SK-N-SH treated with all-trans-retinoic acid at 6 μM for 48 hours (cell line): ENCODE measurements around the gene CNOT8.

Experiments
- ATAC-seq: fragments of 200-7000 bp; cut with Tn5 transposase; 3 replicates; pipeline ENCODE4 v1.9.1; 2020; ENCODE audit warnings: mild to moderate bottlenecking, moderate library complexity
- ARNTL ChIP-seq: fragments of 450-650 bp; formaldehyde crosslinking; IDR thresholded peaks from 2 replicates; pipeline ENCODE4 v1.5.0; 2020; ENCODE audit warnings: low read depth, mild to moderate bottlenecking, moderate library complexity, borderline replicate concordance
- BACH2 ChIP-seq: fragments of 250-450 bp; sonication (Bioruptor Pico); IDR thresholded peaks from 2 replicates; pipeline ENCODE4 v1.9.0; 2021; ENCODE audit warnings: mild to moderate bottlenecking, borderline replicate concordance
- CSDC2 ChIP-seq: fragments of 250-450 bp; sonication (Bioruptor Pico); IDR thresholded peaks from 2 replicates; pipeline ENCODE4 v1.5.0; 2020; ENCODE audit warnings: mild to moderate bottlenecking, moderate library complexity
- ESRRG ChIP-seq: fragments of 250-450 bp; sonication (Bioruptor Pico); IDR thresholded peaks from 2 replicates; pipeline ENCODE4 v1.6.1; 2021; ENCODE audit warnings: mild to moderate bottlenecking
- GLIS3 ChIP-seq: fragments of 250-450 bp; sonication (Bioruptor Pico); IDR thresholded peaks from 2 replicates; pipeline ENCODE4 v1.5.0; 2020; ENCODE audit warnings: mild to moderate bottlenecking, moderate library complexity
- ISL1 ChIP-seq: fragments of 250-450 bp; sonication (Bioruptor Pico); IDR thresholded peaks from 2 replicates; pipeline ENCODE4 v2.1.2; 2022; ENCODE audit warnings: mild to moderate bottlenecking, moderate library complexity
- OSR1 ChIP-seq: fragments of 250-450 bp; sonication (Bioruptor Pico); IDR thresholded peaks from 2 replicates; pipeline ENCODE4 v1.8.0; 2022; ENCODE audit warnings: moderate library complexity, mild to moderate bottlenecking, inconsistent platforms
- PPARA ChIP-seq: fragments of 250-450 bp; sonication (Bioruptor Pico); IDR thresholded peaks from 2 replicates; pipeline ENCODE4 v1.5.0; 2020; ENCODE audit warnings: mild to moderate bottlenecking, borderline replicate concordance
- TCF4 ChIP-seq: fragments of 250-450 bp; sonication (Bioruptor Pico); IDR thresholded peaks from 2 replicates; pipeline ENCODE4 v1.8.0; 2021; ENCODE audit warnings: mild to moderate bottlenecking, moderate library complexity, borderline replicate concordance
- TOX ChIP-seq: fragments of 250-450 bp; sonication (Bioruptor Pico); IDR thresholded peaks from 2 replicates; pipeline ENCODE4 v1.8.0; 2021; ENCODE audit warnings: mild to moderate bottlenecking, moderate library complexity, borderline replicate concordance
- ZC3H10 ChIP-seq: fragments of 250-450 bp; sonication (Bioruptor Pico); IDR thresholded peaks from 2 replicates; pipeline ENCODE4 v1.5.1; 2021; ENCODE audit warnings: mild to moderate bottlenecking, moderate library complexity
- ZFP3 ChIP-seq: fragments of 250-450 bp; sonication (Bioruptor Pico); IDR thresholded peaks from 2 replicates; pipeline ENCODE4 v1.5.0; 2020; ENCODE audit warnings: mild to moderate bottlenecking, moderate library complexity
- ZFP30 ChIP-seq: fragments of 450-650 bp; formaldehyde crosslinking; IDR thresholded peaks from 2 replicates; pipeline ENCODE4 v1.5.0; 2022; ENCODE audit warnings: mild to moderate bottlenecking, moderate library complexity
- ZNF565 ChIP-seq: fragments of 450-650 bp; formaldehyde crosslinking; conservative IDR thresholded peaks from 2 replicates; pipeline ENCODE4 v1.5.0; 2020; ENCODE audit warnings: low read depth, mild to moderate bottlenecking, moderate library complexity
- ZNF70 ChIP-seq: fragments of 450-650 bp; formaldehyde crosslinking; IDR thresholded peaks from 2 replicates; pipeline ENCODE4 v1.5.0; 2020; ENCODE audit warnings: mild to moderate bottlenecking, moderate library complexity
- ZNF8 ChIP-seq: fragments of 450-650 bp; formaldehyde crosslinking; IDR thresholded peaks from 2 replicates; pipeline ENCODE4 v1.5.0; 2020; ENCODE audit warnings: mild to moderate bottlenecking, moderate library complexity
- TF ChIP-seq, protein P1 (sequence below): fragments of 250-450 bp; sonication (Bioruptor Pico); IDR thresholded peaks from 2 replicates; pipeline ENCODE4 v1.5.0; 2020; ENCODE audit warnings: mild to moderate bottlenecking, moderate library complexity
- TF ChIP-seq, protein P2 (sequence below): fragments of 250-450 bp; sonication (Bioruptor Pico); IDR thresholded peaks from 2 replicates; pipeline ENCODE4 v1.8.0; 2020; ENCODE audit warnings: mild to moderate bottlenecking, moderate library complexity, borderline replicate concordance
- TF ChIP-seq, protein P3 (sequence below): fragments of 250-450 bp; sonication (Bioruptor Pico); IDR thresholded peaks from 2 replicates; pipeline ENCODE4 v1.5.1; 2021; ENCODE audit warnings: mild to moderate bottlenecking, moderate library complexity
- TF ChIP-seq, protein P4 (sequence below): fragments of 250-450 bp; sonication (Bioruptor Pico); IDR thresholded peaks from 2 replicates; pipeline ENCODE4 v1.5.1; 2020; ENCODE audit warnings: low read depth, mild to moderate bottlenecking, moderate library complexity
- TF ChIP-seq, protein P5 (sequence below): fragments of 250-450 bp; sonication (Bioruptor Pico); IDR thresholded peaks from 2 replicates; pipeline ENCODE4 v1.8.0; 2021; ENCODE audit warnings: low read depth, mild to moderate bottlenecking, moderate library complexity, borderline replicate concordance

The CNOT8 gene

DNA sequence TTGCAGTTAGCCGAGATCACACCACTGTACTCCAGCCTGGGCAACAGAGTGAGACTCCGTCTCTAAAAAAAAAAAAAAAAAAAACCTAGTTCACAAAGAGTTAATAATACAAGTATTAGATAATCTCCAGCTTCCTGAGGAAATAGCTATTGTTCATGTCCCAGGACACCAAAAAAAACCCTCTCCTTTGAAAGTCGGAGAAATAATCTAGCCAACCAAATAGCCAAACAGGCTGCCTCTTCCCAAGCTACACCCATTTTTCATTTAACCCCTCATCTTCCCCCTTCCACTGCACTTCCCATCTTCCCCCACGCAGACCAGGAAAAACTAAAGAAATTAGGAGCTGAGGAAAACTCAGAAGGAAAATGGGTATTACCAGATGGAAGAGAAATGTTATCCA lies 23.6 kb downstream of the CNOT8 start:
- no peak for ATAC-seq
- no peak for TF ChIP-seq TOX
- TF ChIP-seq ZC3H10 (CRISPR knock-in tag) = no peak
- TF ChIP-seq GLIS3 (CRISPR knock-in tag) = no peak
- TF ChIP-seq ZNF70 (CRISPR knock-in tag) = no peak
- TF ChIP-seq ZNF565 (CRISPR knock-in tag) = no peak
- TF ChIP-seq, protein P1, sequence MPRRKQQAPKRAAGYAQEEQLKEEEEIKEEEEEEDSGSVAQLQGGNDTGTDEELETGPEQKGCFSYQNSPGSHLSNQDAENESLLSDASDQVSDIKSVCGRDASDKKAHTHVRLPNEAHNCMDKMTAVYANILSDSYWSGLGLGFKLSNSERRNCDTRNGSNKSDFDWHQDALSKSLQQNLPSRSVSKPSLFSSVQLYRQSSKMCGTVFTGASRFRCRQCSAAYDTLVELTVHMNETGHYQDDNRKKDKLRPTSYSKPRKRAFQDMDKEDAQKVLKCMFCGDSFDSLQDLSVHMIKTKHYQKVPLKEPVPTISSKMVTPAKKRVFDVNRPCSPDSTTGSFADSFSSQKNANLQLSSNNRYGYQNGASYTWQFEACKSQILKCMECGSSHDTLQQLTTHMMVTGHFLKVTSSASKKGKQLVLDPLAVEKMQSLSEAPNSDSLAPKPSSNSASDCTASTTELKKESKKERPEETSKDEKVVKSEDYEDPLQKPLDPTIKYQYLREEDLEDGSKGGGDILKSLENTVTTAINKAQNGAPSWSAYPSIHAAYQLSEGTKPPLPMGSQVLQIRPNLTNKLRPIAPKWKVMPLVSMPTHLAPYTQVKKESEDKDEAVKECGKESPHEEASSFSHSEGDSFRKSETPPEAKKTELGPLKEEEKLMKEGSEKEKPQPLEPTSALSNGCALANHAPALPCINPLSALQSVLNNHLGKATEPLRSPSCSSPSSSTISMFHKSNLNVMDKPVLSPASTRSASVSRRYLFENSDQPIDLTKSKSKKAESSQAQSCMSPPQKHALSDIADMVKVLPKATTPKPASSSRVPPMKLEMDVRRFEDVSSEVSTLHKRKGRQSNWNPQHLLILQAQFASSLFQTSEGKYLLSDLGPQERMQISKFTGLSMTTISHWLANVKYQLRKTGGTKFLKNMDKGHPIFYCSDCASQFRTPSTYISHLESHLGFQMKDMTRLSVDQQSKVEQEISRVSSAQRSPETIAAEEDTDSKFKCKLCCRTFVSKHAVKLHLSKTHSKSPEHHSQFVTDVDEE (CRISPR knock-in tag) = no peak
- TF ChIP-seq, protein P2, sequence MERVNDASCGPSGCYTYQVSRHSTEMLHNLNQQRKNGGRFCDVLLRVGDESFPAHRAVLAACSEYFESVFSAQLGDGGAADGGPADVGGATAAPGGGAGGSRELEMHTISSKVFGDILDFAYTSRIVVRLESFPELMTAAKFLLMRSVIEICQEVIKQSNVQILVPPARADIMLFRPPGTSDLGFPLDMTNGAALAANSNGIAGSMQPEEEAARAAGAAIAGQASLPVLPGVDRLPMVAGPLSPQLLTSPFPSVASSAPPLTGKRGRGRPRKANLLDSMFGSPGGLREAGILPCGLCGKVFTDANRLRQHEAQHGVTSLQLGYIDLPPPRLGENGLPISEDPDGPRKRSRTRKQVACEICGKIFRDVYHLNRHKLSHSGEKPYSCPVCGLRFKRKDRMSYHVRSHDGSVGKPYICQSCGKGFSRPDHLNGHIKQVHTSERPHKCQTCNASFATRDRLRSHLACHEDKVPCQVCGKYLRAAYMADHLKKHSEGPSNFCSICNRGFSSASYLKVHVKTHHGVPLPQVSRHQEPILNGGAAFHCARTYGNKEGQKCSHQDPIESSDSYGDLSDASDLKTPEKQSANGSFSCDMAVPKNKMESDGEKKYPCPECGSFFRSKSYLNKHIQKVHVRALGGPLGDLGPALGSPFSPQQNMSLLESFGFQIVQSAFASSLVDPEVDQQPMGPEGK = no peak
- TF ChIP-seq, protein P3, sequence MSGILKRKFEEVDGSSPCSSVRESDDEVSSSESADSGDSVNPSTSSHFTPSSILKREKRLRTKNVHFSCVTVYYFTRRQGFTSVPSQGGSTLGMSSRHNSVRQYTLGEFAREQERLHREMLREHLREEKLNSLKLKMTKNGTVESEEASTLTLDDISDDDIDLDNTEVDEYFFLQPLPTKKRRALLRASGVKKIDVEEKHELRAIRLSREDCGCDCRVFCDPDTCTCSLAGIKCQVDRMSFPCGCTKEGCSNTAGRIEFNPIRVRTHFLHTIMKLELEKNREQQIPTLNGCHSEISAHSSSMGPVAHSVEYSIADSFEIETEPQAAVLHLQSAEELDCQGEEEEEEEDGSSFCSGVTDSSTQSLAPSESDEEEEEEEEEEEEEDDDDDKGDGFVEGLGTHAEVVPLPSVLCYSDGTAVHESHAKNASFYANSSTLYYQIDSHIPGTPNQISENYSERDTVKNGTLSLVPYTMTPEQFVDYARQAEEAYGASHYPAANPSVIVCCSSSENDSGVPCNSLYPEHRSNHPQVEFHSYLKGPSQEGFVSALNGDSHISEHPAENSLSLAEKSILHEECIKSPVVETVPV = no peak
- TF ChIP-seq, protein P4, sequence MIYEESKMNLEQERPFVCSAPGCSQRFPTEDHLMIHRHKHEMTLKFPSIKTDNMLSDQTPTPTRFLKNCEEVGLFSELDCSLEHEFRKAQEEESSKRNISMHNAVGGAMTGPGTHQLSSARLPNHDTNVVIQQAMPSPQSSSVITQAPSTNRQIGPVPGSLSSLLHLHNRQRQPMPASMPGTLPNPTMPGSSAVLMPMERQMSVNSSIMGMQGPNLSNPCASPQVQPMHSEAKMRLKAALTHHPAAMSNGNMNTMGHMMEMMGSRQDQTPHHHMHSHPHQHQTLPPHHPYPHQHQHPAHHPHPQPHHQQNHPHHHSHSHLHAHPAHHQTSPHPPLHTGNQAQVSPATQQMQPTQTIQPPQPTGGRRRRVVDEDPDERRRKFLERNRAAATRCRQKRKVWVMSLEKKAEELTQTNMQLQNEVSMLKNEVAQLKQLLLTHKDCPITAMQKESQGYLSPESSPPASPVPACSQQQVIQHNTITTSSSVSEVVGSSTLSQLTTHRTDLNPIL = no peak
- TF ChIP-seq ZFP3 = no peak
- no peak for TF ChIP-seq BACH2 (CRISPR knock-in tag)
- no peak for TF ChIP-seq ZNF8 (CRISPR knock-in tag)
- no peak for TF ChIP-seq ESRRG (CRISPR knock-in tag)
- no peak for TF ChIP-seq ISL1 (CRISPR knock-in tag)
- no peak for TF ChIP-seq ARNTL (CRISPR knock-in tag)
- TF ChIP-seq PPARA = no peak

DNA sequence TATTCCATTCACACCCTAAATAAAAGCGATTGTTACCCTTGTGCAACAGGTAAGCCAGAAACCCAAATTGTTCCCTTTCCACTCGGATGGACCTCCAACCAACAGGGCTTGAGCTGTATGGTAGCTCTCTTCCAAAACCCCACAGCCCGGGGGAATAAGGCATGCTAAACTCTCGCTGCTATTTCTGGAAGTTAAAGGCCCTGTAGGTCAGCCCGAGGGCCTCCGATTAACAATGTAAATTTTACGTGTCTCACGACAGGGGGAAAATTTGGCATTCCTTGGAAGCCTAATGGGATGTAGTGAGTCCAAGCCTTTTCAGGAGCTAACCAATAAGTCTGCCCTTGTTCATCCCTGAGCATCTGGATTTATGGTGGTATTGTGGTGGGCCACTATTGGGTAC lies 26.0 kb downstream of the CNOT8 start:
- no peak for TF ChIP-seq ZFP30 (CRISPR knock-in tag)
- TF ChIP-seq, protein P5, sequence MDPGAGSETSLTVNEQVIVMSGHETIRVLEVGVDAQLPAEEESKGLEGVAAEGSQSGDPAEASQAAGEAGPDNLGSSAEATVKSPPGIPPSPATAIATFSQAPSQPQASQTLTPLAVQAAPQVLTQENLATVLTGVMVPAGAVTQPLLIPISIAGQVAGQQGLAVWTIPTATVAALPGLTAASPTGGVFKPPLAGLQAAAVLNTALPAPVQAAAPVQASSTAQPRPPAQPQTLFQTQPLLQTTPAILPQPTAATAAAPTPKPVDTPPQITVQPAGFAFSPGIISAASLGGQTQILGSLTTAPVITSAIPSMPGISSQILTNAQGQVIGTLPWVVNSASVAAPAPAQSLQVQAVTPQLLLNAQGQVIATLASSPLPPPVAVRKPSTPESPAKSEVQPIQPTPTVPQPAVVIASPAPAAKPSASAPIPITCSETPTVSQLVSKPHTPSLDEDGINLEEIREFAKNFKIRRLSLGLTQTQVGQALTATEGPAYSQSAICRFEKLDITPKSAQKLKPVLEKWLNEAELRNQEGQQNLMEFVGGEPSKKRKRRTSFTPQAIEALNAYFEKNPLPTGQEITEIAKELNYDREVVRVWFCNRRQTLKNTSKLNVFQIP (CRISPR knock-in tag) = no peak
- no peak for TF ChIP-seq CSDC2
- TF ChIP-seq, protein P2 = no peak
- no peak for TF ChIP-seq ZNF70 (CRISPR knock-in tag)
- TF ChIP-seq TOX = no peak
- no peak for TF ChIP-seq PPARA
- TF ChIP-seq ISL1 (CRISPR knock-in tag) = no peak
- no peak for TF ChIP-seq GLIS3 (CRISPR knock-in tag)
- no peak for ATAC-seq

DNA sequence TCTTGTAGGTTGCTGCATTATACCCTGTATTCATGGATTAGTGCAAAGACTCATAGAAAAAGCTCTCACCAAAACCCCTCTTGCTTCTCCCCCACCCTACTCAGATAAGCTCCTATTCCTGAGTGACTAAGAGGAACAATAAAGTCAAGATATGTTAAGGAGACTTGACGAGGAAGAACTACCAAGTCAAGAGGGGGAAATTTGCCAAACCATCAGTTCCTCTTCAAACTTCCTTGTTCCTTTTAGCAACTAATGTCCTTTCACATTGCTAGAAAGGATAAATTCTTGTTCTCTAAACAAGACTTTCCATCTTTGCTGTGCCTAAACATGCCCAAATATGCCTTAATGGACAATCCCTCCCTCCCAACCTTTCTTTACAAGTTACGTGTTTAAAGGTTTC lies 27.0 kb downstream of the CNOT8 start:
- ATAC-seq = no peak
- TF ChIP-seq ZNF8 (CRISPR knock-in tag) (no peak), ZC3H10 (CRISPR knock-in tag) (no peak), TCF4 (CRISPR knock-in tag) (no peak), ZFP3 (no peak), OSR1 (CRISPR knock-in tag) (no peak), BACH2 (CRISPR knock-in tag) (no peak)
- TF ChIP-seq, protein P4 = no peak
- TF ChIP-seq, protein P1 (CRISPR knock-in tag) = no peak
- TF ChIP-seq, protein P2 = no peak
